Measurements from ENCODE around the gene SARM1.

DNA sequence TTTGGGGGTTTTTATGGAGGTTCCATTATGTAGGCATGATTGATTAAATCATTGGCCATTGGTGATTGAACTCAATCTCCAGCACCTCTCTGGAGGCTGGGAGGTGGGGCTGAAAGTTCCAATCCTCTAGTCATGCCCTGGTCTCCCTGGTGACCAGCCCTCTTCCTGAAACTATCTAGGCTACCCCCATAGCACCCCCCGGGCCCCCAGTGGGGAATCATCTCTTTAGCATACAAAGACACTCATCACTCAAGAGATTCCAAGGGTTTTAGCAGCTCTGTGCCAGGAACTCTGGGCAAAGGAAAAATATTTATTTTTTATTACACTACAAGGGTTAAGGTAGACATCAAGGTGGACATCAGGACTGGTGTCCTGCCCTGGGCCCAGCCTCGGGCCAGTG, 23.9 kb downstream of the SARM1 start:
- TF ChIP-seq GATA2 (IDR thresholded peaks at IDR 0.05; ENCODE audit: low read depth, low read length) (no peak), GATA3 (IDR thresholded peaks at IDR 0.05; ENCODE audit: low read depth, low read length) (no peak)
